SK-N-MC (cell line): Measurements from ENCODE around the gene ZSWIM1.

Experiments
- DNase-seq: peaks from one replicate; pipeline ENCODE4 v3.0.0-alpha.2; 2011; ENCODE audit warnings: low read depth, low spot score
- H3K27ac ChIP-seq: fragments of 200-600 bp; sonication (generic); 2 replicates; pipeline ENCODE4 v1.5.1; 2016; ENCODE audit warnings: mixed run types
- H3K36me3 ChIP-seq: fragments of 200-600 bp; sonication (generic); 2 replicates; pipeline ENCODE4 v1.6.1; 2017; ENCODE audit warnings: antibody characterized with exemption, low read length, mixed read lengths; ENCODE audit not compliant: insufficient read depth
- H3K4me3 ChIP-seq: fragments of 200-600 bp; sonication (generic); 2 replicates; pipeline ENCODE4 v1.5.1; 2016
- H3K9ac ChIP-seq: fragments of 200-600 bp; sonication (generic); 2 replicates; pipeline ENCODE4 v1.8.0; 2017; ENCODE audit warnings: mixed run types, mixed read lengths; ENCODE audit not compliant: insufficient read length
- H3K9me3 ChIP-seq: fragments of 200-600 bp; sonication (generic); 2 replicates; pipeline ENCODE4 v1.6.1; 2017; ENCODE audit warnings: low read depth, mild to moderate bottlenecking, antibody characterized with exemption, low read length, moderate library complexity, mixed read lengths
- EZH2 ChIP-seq: fragments of 200-600 bp; sonication (generic); IDR thresholded peaks from one replicate; pipeline ENCODE4 v1.6.1; 2017; ENCODE audit warnings: antibody characterized with exemption
- FOXP2 ChIP-seq: optimal IDR thresholded peaks from 2 replicates; pipeline ENCODE3; 2011; ENCODE audit warnings: mild to moderate bottlenecking, moderate library complexity; ENCODE audit not compliant: insufficient read depth; ENCODE audit errors: extremely low read length, control extremely low read depth
- POLR2AphosphoS5 ChIP-seq: IDR thresholded peaks from 2 replicates; pipeline ENCODE4 v1.6.1; 2012; ENCODE audit warnings: mild to moderate bottlenecking, low read depth, low read length, borderline replicate concordance

ZSWIM1 gene

GRCh38 chr20:45880988-45881788, at the start of gene ZSWIM1:
Gene ZSWIM1, plus strand, starts transcription at chr20:45881227. Its CDS starts 1,366 bp downstream, at chr20:45882593.
- Histone ChIP-seq H3K36me3 (peaks cover 20% of the 10 kb centered on the region; the same call in 1 of the 2 replicates), H3K9ac (peak within 1 kb of the TSS; percentile 98), H3K4me3 (peak within 1 kb of the TSS; percentile 98), H3K27ac (peak within 1 kb of the TSS; percentile 64; the same call in 1 of the 2 replicates), H3K9me3 (no peaks in the 10 kb centered on the region)
- peak; percentile 98 for DNase-seq
- TF ChIP-seq POLR2AphosphoS5 = peak; percentile 97
- TF ChIP-seq FOXP2 = no peak

DNA sequence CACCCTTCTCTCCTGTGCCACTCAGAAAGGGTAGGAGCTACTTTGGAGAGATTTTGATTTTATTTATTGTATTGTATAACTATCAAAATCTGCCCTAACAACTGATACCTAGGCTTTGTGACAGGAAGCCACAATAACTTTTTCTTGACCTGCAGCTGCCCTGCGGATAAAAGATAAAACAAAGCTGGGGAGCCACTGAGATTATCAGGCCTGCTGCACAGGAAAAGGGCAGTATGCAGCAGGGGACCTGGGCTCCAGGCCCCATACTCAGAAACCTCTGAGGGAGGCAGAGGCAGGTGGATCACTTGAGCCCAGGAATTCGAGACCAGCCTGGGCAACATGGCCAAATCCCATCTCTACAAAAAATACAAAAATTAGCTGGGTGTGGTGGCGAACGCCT, 48.4 kb upstream of the ZSWIM1 start:
- Histone ChIP-seq H3K27ac (no peak overlapping the region), H3K9ac (no peak overlapping the region)

DNA sequence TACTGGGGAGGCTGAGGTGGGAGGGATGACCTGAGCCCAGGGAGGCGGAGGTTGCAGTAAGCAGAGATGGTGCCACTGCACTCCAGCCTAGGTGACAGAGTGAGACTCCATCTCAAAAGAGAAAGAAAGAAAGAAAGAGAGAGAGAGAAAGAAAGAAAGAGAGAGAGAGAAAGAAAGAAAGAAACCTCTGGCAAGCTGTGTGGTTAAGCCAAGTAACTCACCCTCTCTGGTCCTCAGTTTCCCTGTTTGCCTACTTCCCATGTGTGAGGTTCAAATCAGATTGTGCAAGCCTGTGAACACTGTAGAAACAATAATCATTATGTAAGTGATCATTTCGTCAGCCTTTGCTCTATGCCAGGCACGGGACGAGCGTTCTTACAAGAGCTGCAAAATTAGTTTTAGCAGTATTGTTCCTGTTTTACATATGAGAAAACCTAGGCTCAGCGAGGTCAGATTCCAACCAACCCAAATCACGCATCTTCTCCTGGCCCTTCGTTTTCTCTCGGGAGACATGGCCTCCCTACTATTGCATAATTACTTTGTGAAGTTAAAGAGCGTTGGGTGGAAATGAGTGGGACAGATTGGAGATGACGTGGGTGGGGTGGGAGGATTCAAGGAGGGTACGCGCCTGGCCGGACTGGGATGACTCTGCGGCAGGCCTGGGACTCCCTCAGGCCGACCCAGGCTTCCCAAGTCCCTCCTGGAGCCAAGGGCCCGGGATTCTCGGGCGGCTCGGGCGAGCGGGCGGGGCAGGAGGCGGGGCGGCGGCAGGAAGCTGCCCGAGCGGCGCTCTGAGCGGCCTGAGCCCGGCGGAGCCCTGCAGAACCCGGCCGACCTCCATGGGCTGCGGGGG, 47.8 kb upstream of the ZSWIM1 start, which contains the start of gene SNX21:
Gene SNX21 (plus strand): TSS at position 770 of the 853 bp plus-strand sequence. CDS start 121 bp downstream, outside the sequence.
- Histone ChIP-seq H3K9me3 (no peaks in the 10 kb centered on the region), H3K9ac (peak within 1 kb of the TSS; percentile 70), H3K4me3 (peak within 1 kb of the TSS; percentile 89), H3K27ac (no peak within 1 kb of the TSS), H3K36me3 (no peaks in the 10 kb centered on the region)
- no peak for TF ChIP-seq POLR2AphosphoS5
- TF ChIP-seq FOXP2 = no peak
- no peak for TF ChIP-seq EZH2
- no peak for DNase-seq

More for the DNA sequence above, 48.4 kb upstream of the ZSWIM1 start:
- TF ChIP-seq POLR2AphosphoS5 = no peak
- no peak for TF ChIP-seq FOXP2
- no peak for TF ChIP-seq EZH2
- H3K4me3 ChIP-seq = no peak overlapping the region
- DNase-seq = no peak
- H3K9me3 ChIP-seq = no peaks in the 10 kb centered on the region
- H3K36me3 ChIP-seq = no peaks in the 10 kb centered on the region

GRCh38 chr20:45833883-45834796, 46.9 kb upstream of the ZSWIM1 start:
- Histone ChIP-seq H3K36me3 (no peaks in the 10 kb centered on the region), H3K27ac (no peak overlapping the region), H3K4me3 (peak overlapping the region; percentile 89), H3K9me3 (no peaks in the 10 kb centered on the region), H3K9ac (peak overlapping the region; percentile 70)
- DNase-seq = no peak
- TF ChIP-seq POLR2AphosphoS5 = peak; percentile 67; the same call in 1 of the 2 replicates
- TF ChIP-seq EZH2 = no peak

DNA sequence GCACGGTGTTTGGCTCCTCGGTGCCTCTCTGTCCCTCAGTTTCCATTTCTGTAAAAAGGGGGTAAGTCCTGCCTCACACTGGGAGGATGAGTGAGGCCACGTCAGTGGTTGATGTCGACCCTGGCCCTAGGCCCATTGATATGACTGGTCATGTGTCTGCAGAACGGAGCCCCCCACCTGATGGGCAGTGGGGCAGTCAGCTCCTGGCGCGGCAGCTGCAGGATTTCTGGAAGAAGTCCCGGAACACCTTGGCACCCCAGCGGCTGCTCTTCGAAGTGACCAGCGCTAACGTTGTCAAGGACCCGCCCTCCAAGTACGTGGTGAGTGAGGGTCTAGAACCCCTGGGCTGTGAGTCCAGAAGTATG, 46.2 kb upstream of the ZSWIM1 start:
- peak overlapping the region; percentile 89 for H3K4me3 ChIP-seq
- H3K9ac ChIP-seq = no peak overlapping the region

DNA sequence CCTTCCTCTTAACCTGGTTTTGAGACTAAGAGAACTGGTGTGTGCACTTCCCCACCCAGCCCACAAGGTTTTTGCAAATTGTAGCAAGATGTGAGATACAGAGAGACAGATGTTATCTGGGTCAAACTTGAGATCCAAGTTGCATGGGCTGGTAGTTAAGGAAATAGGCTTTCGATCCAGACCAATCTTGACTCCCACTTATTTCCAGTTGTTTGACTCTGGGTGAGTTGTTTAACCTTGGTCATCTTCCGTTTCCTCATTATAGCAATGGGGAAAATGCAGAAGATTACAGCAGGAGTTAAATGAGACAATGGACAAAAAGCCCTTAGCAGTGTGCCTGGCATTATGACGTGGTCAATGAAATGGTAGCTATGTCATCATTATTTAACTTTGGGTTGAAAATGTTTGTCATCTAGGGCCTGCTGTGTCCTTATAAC, 45.7 kb upstream of the ZSWIM1 start:
- Histone ChIP-seq H3K36me3 (no peaks in the 10 kb centered on the region), H3K4me3 (no peak overlapping the region), H3K9me3 (no peaks in the 10 kb centered on the region), H3K27ac (no peak overlapping the region), H3K9ac (no peak overlapping the region)
- TF ChIP-seq FOXP2 (no peak), EZH2 (no peak), POLR2AphosphoS5 (no peak)
- DNase-seq = no peak

More for the DNA sequence above, 46.2 kb upstream of the ZSWIM1 start:
- no peak for TF ChIP-seq POLR2AphosphoS5
- TF ChIP-seq FOXP2 = no peak
- no peak for TF ChIP-seq EZH2
- no peaks in the 10 kb centered on the region for H3K36me3 ChIP-seq
- DNase-seq = no peak
- no peak overlapping the region for H3K27ac ChIP-seq
- H3K9me3 ChIP-seq = no peaks in the 10 kb centered on the region

- H3K27ac ChIP-seq = no peak overlapping the region
- H3K9me3 ChIP-seq = no peaks in the 10 kb centered on the region
- TF ChIP-seq EZH2 = no peak
- TF ChIP-seq FOXP2 = no peak
- TF ChIP-seq POLR2AphosphoS5 = no peak
- H3K4me3 ChIP-seq = no peak overlapping the region
- H3K36me3 ChIP-seq = no peaks in the 10 kb centered on the region
- no peak for DNase-seq
- H3K9ac ChIP-seq = no peak overlapping the region
Observed at GRCh38 chr20:45835825-45836224, 45.2 kb upstream of the ZSWIM1 start.

DNA sequence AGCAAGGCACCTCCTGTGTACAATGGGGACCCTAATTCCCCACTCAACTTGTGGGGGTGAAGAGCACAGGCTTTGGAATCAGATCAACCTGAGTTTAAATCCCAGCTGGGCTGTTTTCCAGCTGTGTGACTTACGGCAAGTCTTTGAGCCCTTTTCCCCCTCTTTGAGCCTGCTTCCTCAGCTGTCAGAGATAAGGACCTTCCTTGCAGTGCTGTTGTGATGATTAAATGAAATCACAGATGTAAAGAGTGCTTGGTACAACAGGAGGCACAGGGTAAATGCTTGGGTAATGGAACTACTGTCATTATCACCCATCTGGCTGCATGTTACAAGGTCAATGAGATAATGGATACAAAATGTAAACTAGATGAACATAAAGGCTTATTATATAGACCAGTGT, 44.2 kb upstream of the ZSWIM1 start:
- no peak overlapping the region for H3K9ac ChIP-seq
- H3K27ac ChIP-seq = no peak overlapping the region
- H3K9me3 ChIP-seq = no peaks in the 10 kb centered on the region
- H3K36me3 ChIP-seq = no peaks in the 10 kb centered on the region
- H3K4me3 ChIP-seq = no peak overlapping the region
- TF ChIP-seq POLR2AphosphoS5 (no peak), FOXP2 (no peak), EZH2 (no peak)
- DNase-seq = no peak
